AG04450 (cell line): Measurements from ENCODE around the gene SARM1. TPM values are rescaled to one million over a fixed set of nuclear protein-coding genes. Genes with fewer than 3 reads are reported as not detected.

Source experiments
- CTCF ChIA-PET: fragments of 300-600, 350-600 bp; formaldehyde crosslinking; extraction: SDS; loops from one replicate; lab custom pipeline; 2022; ENCODE audit warnings: antibody characterized with exemption, inconsistent platforms; lab: Charles Lee
- POLR2A ChIA-PET: fragments of 350-600 bp; formaldehyde crosslinking; extraction: SDS; loops from one replicate; lab custom pipeline; 2021; ENCODE audit warnings: antibody characterized with exemption, inconsistent platforms; lab: Yijun Ruan, JAX
- DNase-seq: peaks from one replicate; pipeline ENCODE4 v3.0.0-alpha.2; 2011; ENCODE audit warnings: low read depth, low spot score
- H3K27ac ChIP-seq: one replicate; pipeline ENCODE4 v1.5.1; 2012; ENCODE audit warnings: low read depth, low read length, control low read depth
- H3K27me3 ChIP-seq: one replicate; pipeline ENCODE4 v1.6.0; 2012; ENCODE audit warnings: low read length; ENCODE audit not compliant: control insufficient read depth, insufficient read depth
- H3K4me3 ChIP-seq: 2 replicates; pipeline ENCODE4 v1.5.1; 2011; ENCODE audit warnings: mild to moderate bottlenecking, low read depth, low read length, control low read depth
- H3K9me3 ChIP-seq: 2 replicates; pipeline ENCODE4 v1.5.1; 2012; ENCODE audit warnings: low read length; ENCODE audit not compliant: control insufficient read depth, insufficient read depth
- CTCF ChIP-seq: IDR thresholded peaks from 2 replicates; pipeline ENCODE4 v1.5.1; 2011; ENCODE audit warnings: low read depth, low read length, control low read depth, inconsistent platforms
- polyA plus RNA-seq: library from polyadenylated mRNA; depleted of rRNA; stranded (reverse); fragments of >200 nt; gene quantifications from 2 replicates; pipeline ENCODE4 v1.2.3, GENCODE V29; 2011

The SARM1 gene
- polyA plus RNA-seq, 1 experiment: 6.2 TPM

GRCh38 chr17:28370035-28370743, 1.3 kb upstream of the SARM1 start, which contains the start of gene VTN:
Gene VTN, minus strand, starts transcription at chr17:28370307. Its CDS starts 104 bp downstream, at chr17:28370203.
- no peaks in the 10 kb centered on the region; the same call in 1 of the 2 replicates for H3K9me3 ChIP-seq
- no peak for DNase-seq
- CTCF ChIA-PET: interaction anchor here (0.6 to 1.4 kb wide), 2 partner anchors 47 to 167 kb away, joined by 3 to 4 read pairs; no protein-coding TSS in a partner anchor
- TF ChIP-seq CTCF: 0 out of 2 replicates have a peak, but pooled peaks have one; percentile 8
- H3K4me3 ChIP-seq: peak within 1 kb of the TSS; percentile 69
- peak within 1 kb of the TSS; percentile 31 for H3K27ac ChIP-seq
- no peaks in the 10 kb centered on the region for H3K27me3 ChIP-seq
- POLR2A ChIA-PET: interaction anchor here (0.7 to 3.8 kb wide), 2 partner anchors 12 to 35 kb away, joined by 4 to 17 read pairs; partner anchors contain the start of genes IFT20, POLDIP2 and TNFAIP1

- Histone ChIP-seq H3K27me3 (no peaks in the 10 kb centered on the region), H3K9me3 (no peaks in the 10 kb centered on the region; the same call in 1 of the 2 replicates), H3K27ac (peak overlapping the region; percentile 0), H3K4me3 (no peak overlapping the region)
- no peak for DNase-seq
- TF ChIP-seq CTCF: no peak
- ChIA-PET POLR2A (interaction anchor here (1.7 to 3.8 kb wide), 2 partner anchors 13 to 35 kb away, joined by 7 to 17 read pairs; partner anchors contain the start of genes IFT20, POLDIP2 and TNFAIP1), CTCF (interaction anchor here (0.6 to 1.4 kb wide), 2 partner anchors 46 to 167 kb away, joined by 3 to 4 read pairs; no protein-coding TSS in a partner anchor)
Measured at GRCh38 chr17:28370744-28371103, 770 bp upstream of the SARM1 start.

DNA sequence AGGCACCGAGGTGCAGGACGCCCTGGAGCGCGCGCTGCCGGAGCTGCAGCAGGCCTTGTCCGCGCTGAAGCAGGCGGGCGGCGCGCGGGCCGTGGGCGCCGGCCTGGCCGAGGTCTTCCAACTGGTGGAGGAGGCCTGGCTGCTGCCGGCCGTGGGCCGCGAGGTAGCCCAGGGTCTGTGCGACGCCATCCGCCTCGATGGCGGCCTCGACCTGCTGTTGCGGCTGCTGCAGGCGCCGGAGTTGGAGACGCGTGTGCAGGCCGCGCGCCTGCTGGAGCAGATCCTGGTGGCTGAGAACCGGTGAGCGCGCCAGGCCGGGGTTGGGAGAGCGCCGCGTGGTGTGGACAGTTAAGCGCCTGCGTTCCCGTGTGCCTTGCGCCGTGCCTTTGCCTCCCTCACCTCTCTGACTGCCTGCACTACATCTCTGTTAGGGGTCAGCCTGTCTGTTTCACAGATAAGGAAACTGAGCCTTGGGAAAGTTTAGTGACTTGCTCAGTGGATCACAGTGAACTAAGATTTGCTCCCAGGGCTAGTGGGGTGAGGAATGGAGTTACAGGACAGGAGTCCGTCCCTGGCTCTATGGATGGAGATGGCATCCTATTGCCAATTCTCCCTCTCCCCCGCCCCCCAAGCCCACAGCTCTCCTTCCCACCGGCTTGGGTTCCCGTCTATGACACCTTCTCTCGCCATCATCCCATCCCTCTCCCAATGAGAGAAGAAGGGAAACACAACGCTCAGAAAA, 880 bp downstream of the SARM1 start:
- CTCF ChIA-PET: no interaction called here
- no peak for DNase-seq
- no peak overlapping the region for H3K27ac ChIP-seq
- H3K27me3 ChIP-seq: no peaks in the 10 kb centered on the region
- TF ChIP-seq CTCF: no peak
- no peaks in the 10 kb centered on the region; the same call in 1 of the 2 replicates for H3K9me3 ChIP-seq
- H3K4me3 ChIP-seq: peak overlapping the region; percentile 69
- POLR2A ChIA-PET: interaction anchor here (0.7 to 3.8 kb wide), 3 partner anchors 15 to 59 kb away, joined by 3 to 17 read pairs (median 7); partner anchors contain the start of genes IFT20, POLDIP2 and TNFAIP1

DNA sequence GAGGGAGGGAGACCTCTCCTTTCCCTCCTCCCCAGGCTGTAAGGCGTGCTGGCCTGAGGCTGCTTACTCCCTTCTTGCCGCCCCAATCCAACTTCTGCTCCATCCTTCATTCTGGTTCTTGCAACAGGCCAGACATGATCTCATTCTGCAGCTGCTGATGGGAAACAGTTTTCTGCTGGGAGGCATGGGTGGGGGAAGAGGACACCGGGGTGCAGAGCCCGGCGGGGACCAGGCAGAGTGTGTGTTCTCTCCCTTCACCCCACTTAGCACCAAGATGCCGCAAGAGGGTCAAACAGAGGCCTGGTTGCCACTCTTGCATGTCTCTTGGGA, 1.4 kb downstream of the SARM1 start:
- CTCF ChIA-PET: no interaction called here
- POLR2A ChIA-PET: no interaction called here
- TF ChIP-seq CTCF: no peak
- peak overlapping the region; percentile 69 for H3K4me3 ChIP-seq
- DNase-seq: no peak
- H3K27me3 ChIP-seq: no peaks in the 10 kb centered on the region
- no peaks in the 10 kb centered on the region; the same call in 1 of the 2 replicates for H3K9me3 ChIP-seq
- H3K27ac ChIP-seq: no peak overlapping the region
